Ishikawa (cell line): Measurements from ENCODE around the gene SULT4A1.

Experiments
- CEBPB ChIP-seq: IDR thresholded peaks from 2 replicates; pipeline ENCODE4 v1.6.1; 2012
- EGR1 ChIP-seq: IDR thresholded peaks from 2 replicates; pipeline ENCODE4 v1.6.1; 2012
- EP300 ChIP-seq: IDR thresholded peaks from 2 replicates; pipeline ENCODE4 v1.6.1; 2012; ENCODE audit warnings: borderline replicate concordance
- FOXM1 ChIP-seq: IDR thresholded peaks from 2 replicates; pipeline ENCODE4 v1.6.1; 2012; ENCODE audit warnings: low read depth, borderline replicate concordance
- RAD21 ChIP-seq: IDR thresholded peaks from 2 replicates; pipeline ENCODE4 v1.6.1; 2012; ENCODE audit warnings: low read depth
- REST ChIP-seq: IDR thresholded peaks from 2 replicates; pipeline ENCODE4 v1.6.1; 2012; ENCODE audit warnings: low read depth, mild to moderate bottlenecking
- TAF1 ChIP-seq: IDR thresholded peaks from 2 replicates; pipeline ENCODE4 v1.6.1; 2012; ENCODE audit warnings: low read depth, mild to moderate bottlenecking
- ZBTB7A ChIP-seq: IDR thresholded peaks from 2 replicates; pipeline ENCODE4 v1.6.1; 2012; ENCODE audit warnings: low read depth
- TF ChIP-seq, protein P1 (sequence below): IDR thresholded peaks from 2 replicates; pipeline ENCODE4 v1.6.1; 2012

- TF ChIP-seq, protein P1, sequence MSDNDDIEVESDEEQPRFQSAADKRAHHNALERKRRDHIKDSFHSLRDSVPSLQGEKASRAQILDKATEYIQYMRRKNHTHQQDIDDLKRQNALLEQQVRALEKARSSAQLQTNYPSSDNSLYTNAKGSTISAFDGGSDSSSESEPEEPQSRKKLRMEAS = no peak
- TF ChIP-seq RAD21 = no peak
- TF ChIP-seq CEBPB = no peak
- no peak for TF ChIP-seq ZBTB7A
- no peak for TF ChIP-seq EP300
- no peak for TF ChIP-seq FOXM1
- TF ChIP-seq REST = no peak
- TF ChIP-seq EGR1 = no peak
- no peak for TF ChIP-seq TAF1
Observed at GRCh38 chr22:43862882-43863202, 529 bp upstream of the SULT4A1 start.
